Tibial nerve (tissue), 4 donors: Measurements from ENCODE around the gene ALG1L2. TPM values are rescaled to one million over a fixed set of nuclear protein-coding genes. Genes with fewer than 3 reads are reported as not detected.
"Not testable (repeated sequence)": the region's sequence is repeated elsewhere in the genome, so short reads cannot be mapped to it uniquely, and the experiment has no call there.

Experiments used
- DNase-seq, 2 donors: peaks; one replicate each; pipeline ENCODE4 v3.0.0-alpha.2; 2019; ENCODE audit warnings: low spot score in 2 of 2
- H3K27ac ChIP-seq, 4 donors: fragments of 200-600 bp; sonication (generic) in 3 of 4; one replicate each; pipeline ENCODE4 v1.5.1; 2017 to 2019; ENCODE audit warnings: mild to moderate bottlenecking in 1 of 4
- H3K27me3 ChIP-seq, 2 donors: fragments of 200-600 bp; sonication (generic) in 1 of 2; one replicate each; pipeline versions ENCODE4 v1.5.1 to v1.6.0; 2017 to 2019
- H3K36me3 ChIP-seq, 3 donors: fragments of 200-600 bp; sonication (generic); one replicate each; pipeline ENCODE4 v1.5.1; 2018 to 2019
- H3K4me1 ChIP-seq, 4 donors: fragments of 200-600 bp; sonication (generic) in 3 of 4; one replicate each; pipeline ENCODE4 v1.5.1; 2017 to 2019
- H3K4me3 ChIP-seq, 4 donors: fragments of 200-600 bp; sonication (generic) in 3 of 4; one replicate each; pipeline ENCODE4 v1.5.1; 2017 to 2019; ENCODE audit warnings: mild to moderate bottlenecking in 1 of 4, moderate library complexity in 1 of 4
- H3K9me3 ChIP-seq, 4 donors: fragments of 200-600 bp; sonication (generic) in 3 of 4; one replicate each; pipeline ENCODE4 v1.5.1; 2017 to 2019
- CTCF ChIP-seq, 5 experiments: fragments of 200-600 bp in 3 of 5; fragments of 450-650 bp in 2 of 5; sonication (generic) in 3 of 5; IDR thresholded peaks; one replicate each; pipeline ENCODE4 v1.5.1; 2016 to 2019; ENCODE audit warnings: antibody characterized with exemption in 5 of 5, mild to moderate bottlenecking in 3 of 5, moderate library complexity in 2 of 5
- EP300 ChIP-seq, 2 donors: sonication (generic); formaldehyde crosslinking; IDR thresholded peaks; one replicate each; pipeline ENCODE4 v1.6.1; 2017; ENCODE audit warnings: antibody characterized with exemption in 2 of 2, mild to moderate bottlenecking in 1 of 2
- POLR2A ChIP-seq, 2 donors: fragments of 450-650 bp; IDR thresholded peaks; one replicate each; pipeline ENCODE4 v1.6.1; 2017; ENCODE audit warnings: antibody characterized with exemption in 2 of 2, mild to moderate bottlenecking in 2 of 2, moderate library complexity in 2 of 2
- WGBS, 2 donors: methylation state at CpG; one replicate each; pipeline ENCODE4 v1.1.5; 2018; 5-methylcytosine and 5-hydroxymethylcytosine counted together
- total RNA-seq, 4 donors: library from RNA; depleted of rRNA; stranded (reverse); fragments of >200 nt; gene quantifications; one replicate each; pipeline ENCODE4 v1.1.0, GENCODE V29; 2016

Gene ALG1L2
- total RNA-seq, 4 donors from 2014 or later, result not detected

DNA sequence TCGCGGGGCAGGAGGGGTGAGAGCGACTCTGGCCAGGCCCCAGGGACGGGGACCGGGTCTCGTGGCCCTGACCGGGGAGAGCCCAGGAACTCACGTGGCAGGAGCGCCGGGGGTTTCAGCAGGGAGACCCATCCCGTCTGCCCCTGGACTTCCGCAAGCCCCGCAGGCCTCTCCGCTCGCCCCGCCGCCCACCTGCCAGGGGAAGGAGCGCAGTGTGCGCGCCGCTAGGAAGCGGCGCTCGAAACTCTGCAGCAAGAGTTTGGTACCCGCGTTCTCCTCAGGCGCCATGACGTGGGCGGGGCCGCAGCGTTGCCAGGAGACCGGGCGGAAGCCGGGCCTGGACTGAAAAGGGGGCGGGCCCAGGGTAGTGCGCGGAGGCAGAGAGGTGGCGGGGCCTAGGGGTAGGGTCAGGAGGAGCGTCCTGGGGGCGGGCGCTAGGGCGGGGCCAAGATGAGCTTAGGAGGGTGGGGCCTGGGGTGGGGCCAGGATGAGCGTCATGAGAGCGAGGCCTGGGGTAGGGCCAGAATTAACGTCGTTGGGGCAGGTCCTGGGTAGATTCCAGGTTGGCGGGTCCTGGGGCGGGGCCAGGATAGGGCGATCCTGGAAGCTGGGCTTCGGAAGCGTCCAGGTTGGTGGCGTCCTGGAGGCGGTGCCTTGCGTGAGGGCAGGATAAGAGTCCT is 29.7 kb downstream of the ALG1L2 start:
- TF ChIP-seq POLR2A (IDR thresholded peaks at IDR 0.05) (no peak), CTCF (IDR thresholded peaks at IDR 0.05) (no peak), EP300 (IDR thresholded peaks at IDR 0.05) (no peak)
- WGBS, 2 donors, result 0 to 2% methylated on average over 22 to 33 of the region's 54 CpGs
- H3K27ac ChIP-seq, result peak overlapping the region; percentile 2 to 91 (median 82)
- H3K36me3 ChIP-seq, result peaks cover 0 to 3% (median 0%) of the 10 kb centered on the region in 3 donors
- no peaks in the 10 kb centered on the region for H3K27me3 ChIP-seq
- DNase-seq, result peak; percentile 97
- peaks cover 0 to 17% (median 2%) of the 10 kb centered on the region in 4 donors for H3K4me1 ChIP-seq
- H3K9me3 ChIP-seq, result no peaks in the 10 kb centered on the region
- H3K4me3 ChIP-seq, result peak overlapping the region; percentile 44 to 82 (median 76)

DNA sequence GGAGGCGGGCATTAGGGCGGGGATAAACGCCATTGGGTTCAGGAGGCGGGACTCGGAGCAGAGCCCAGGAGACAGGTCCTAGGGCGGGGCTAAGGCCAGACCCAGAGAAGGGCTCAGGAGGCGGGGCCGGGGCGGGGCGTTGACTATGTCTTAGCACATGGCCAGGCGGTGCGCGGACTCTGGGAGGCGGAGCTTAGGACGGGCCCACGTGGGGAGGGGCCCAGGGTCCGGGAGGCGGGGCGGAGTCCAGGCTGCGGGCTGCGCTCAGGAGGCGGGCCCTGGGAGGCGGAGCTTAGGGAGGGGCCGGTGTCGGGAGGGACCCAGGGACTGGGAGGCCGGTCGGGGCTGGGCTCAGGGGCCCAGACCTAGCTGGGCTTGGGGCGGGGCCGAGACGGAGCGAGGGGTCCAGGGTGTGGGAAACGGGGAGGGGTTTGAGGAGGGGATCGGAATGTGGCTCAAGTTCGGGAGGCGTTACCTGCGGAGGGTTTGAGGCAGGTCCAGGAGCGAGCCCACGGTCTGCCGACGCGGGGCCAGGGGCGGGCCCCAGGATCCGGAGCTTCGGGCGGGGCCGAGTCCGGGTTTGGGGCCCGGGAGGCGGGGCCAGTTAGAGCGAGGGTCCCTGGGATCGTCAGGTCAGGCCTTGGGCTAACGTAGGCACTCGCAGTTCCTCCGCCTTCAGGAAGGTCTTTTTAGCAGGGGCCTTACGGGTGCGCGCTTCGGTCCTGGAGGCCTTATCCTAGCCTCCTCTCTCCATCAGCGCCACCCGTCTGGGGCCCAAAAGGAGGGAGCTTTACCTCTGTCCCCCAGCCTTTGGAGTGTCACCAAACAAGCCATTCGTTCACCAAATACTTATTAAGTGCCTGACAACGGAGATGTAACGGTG is 30.5 kb downstream of the ALG1L2 start:
- H3K27me3 ChIP-seq, H3K9me3 ChIP-seq, H3K36me3 ChIP-seq: not testable (repeated sequence)
- DNase-seq, result peak; percentile 99
- H3K4me3 ChIP-seq, result peak overlapping the region; percentile 59 to 82 (median 78)
- TF ChIP-seq POLR2A (IDR thresholded peaks at IDR 0.05), result peak in 1 of 2 donors; percentile 69
- TF ChIP-seq EP300 (IDR thresholded peaks at IDR 0.05), result peak in 1 of 2 donors; percentile 38
- peaks cover 0 to 17% (median 2%) of the 10 kb centered on the region in 4 donors for H3K4me1 ChIP-seq
- H3K27ac ChIP-seq, result peak overlapping the region; percentile 78 to 91 (median 88)
- WGBS, 2 donors, result 1 to 2% methylated on average over 24 to 29 of the region's 63 CpGs

GRCh38 chr3:130112748-130113073 is 31.1 kb downstream of the ALG1L2 start:
- Histone ChIP-seq H3K4me1 (peaks cover 0 to 17% (median 2%) of the 10 kb centered on the region in 4 donors), H3K4me3 (peak overlapping the region; percentile 59 to 82 (median 68)), H3K27ac (peak overlapping the region; percentile 78 to 91 (median 88))
- not testable (repeated sequence) for H3K27me3 ChIP-seq, H3K36me3 ChIP-seq, DNase-seq, H3K9me3 ChIP-seq
- 17 to 24% methylated on average over 7 of the region's 7 CpGs for WGBS, 2 donors

DNA sequence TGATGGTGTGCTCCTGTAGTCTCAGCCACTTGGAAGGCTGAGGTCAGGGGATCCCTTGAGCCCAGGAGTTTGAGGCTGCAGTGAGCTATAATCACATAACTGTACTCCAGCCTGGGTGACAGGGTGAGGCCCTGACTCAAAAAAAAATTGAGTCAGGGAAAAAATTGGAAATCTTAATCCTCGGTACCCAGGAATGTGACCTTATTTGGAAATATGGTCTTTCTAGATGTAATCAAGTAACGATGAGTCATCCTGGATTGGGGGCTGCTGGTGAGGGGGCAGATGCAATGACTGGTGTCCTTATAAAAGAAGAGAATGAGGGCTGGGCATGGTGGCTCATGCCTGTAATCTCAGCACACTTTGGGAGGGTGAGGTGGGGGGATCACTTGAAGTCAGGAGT is 33.8 kb downstream of the ALG1L2 start:
- H3K4me1 ChIP-seq, result peaks cover 0 to 11% (median 2%) of the 10 kb centered on the region in 4 donors
- DNase-seq, H3K9me3 ChIP-seq, H3K4me3 ChIP-seq, H3K27ac ChIP-seq, H3K27me3 ChIP-seq, H3K36me3 ChIP-seq: not testable (repeated sequence)
- 51 to 53% methylated on average over 2 of the region's 2 CpGs for WGBS, 2 donors

- no peak overlapping the region for H3K27ac ChIP-seq
- H3K36me3 ChIP-seq, result no peaks in the 10 kb centered on the region
- TF ChIP-seq EP300 (IDR thresholded peaks at IDR 0.05) (no peak), POLR2A (IDR thresholded peaks at IDR 0.05) (no peak), CTCF (IDR thresholded peaks at IDR 0.05) (no peak)
- H3K4me3 ChIP-seq, result no peak overlapping the region
- no peaks in the 10 kb centered on the region for H3K27me3 ChIP-seq
- no peaks in the 10 kb centered on the region for H3K4me1 ChIP-seq
- DNase-seq, result no peak
- no peaks in the 10 kb centered on the region for H3K9me3 ChIP-seq
Observed at GRCh38 chr3:130117933-130118332, 36.3 kb downstream of the ALG1L2 start.

- not testable (repeated sequence) for H3K4me1 ChIP-seq, H3K36me3 ChIP-seq, H3K27ac ChIP-seq, H3K4me3 ChIP-seq, H3K27me3 ChIP-seq, H3K9me3 ChIP-seq
- WGBS, 2 donors, result 35 to 40% methylated on average over 9 of the region's 9 CpGs
- peak in 1 of 2 donors; percentile 18 for DNase-seq
Observed at GRCh38 chr3:130119824-130120223, 38.2 kb downstream of the ALG1L2 start.

GRCh38 chr3:130120291-130120690 is 38.7 kb downstream of the ALG1L2 start:
- not testable (repeated sequence) for H3K9me3 ChIP-seq, H3K4me3 ChIP-seq, H3K27me3 ChIP-seq, H3K4me1 ChIP-seq, H3K27ac ChIP-seq, H3K36me3 ChIP-seq, DNase-seq
- WGBS, 2 donors, result 85 to 88% methylated on average over 3 of the region's 3 CpGs

DNA sequence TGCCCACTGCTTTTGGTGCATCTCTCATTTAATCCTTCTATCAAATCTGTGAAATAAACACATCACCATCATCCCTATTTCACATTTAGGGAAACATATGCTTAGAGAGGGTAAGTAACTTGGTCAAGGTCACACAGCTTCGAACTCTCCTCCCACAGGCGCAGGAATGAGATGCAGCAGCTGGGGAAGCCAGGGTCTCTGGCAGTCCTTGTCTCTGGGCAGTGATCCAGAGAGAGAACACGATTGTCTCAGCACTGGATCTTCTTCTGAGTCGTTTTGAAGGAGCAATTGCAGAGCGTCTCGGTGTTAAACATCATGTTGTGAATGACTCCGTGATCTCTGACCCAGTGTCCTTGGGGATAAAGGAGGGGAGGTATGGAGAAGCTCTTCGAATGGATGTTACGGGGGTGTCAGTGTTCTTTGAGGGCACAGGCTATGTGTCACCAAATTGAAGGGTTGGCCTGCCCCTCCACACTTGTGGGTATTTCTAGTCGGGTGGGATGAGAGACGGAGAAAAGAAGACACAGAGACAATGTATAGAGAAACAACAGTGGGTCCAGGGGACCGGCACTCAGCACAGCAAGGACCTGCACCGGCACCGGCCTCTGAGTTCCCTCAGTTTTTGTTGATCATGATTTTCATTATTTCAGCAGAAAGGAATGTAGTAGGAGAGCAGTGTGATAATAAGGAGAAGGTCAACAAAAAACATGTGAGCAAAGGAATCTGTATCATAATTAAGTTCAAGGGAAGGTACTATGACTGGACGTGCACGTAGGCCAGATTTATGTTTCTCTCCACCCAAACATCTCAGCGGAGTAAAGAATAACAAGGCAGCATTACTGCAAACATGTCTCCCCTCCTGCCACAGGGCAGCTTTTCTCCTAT is 41.5 kb downstream of the ALG1L2 start:
- 40 to 44% methylated on average over 17 of the region's 17 CpGs for WGBS, 2 donors
- H3K27me3 ChIP-seq, H3K27ac ChIP-seq, H3K4me1 ChIP-seq, H3K36me3 ChIP-seq, H3K4me3 ChIP-seq, H3K9me3 ChIP-seq, DNase-seq: not testable (repeated sequence)

GRCh38 chr3:130125406-130125805 is 43.8 kb downstream of the ALG1L2 start:
- not testable (repeated sequence) for H3K9me3 ChIP-seq, H3K27me3 ChIP-seq, H3K4me1 ChIP-seq, H3K4me3 ChIP-seq, H3K27ac ChIP-seq, DNase-seq, H3K36me3 ChIP-seq
- 74 to 86% methylated on average over 2 of the region's 2 CpGs for WGBS, 2 donors

- not testable (repeated sequence) for H3K4me1 ChIP-seq, DNase-seq, H3K4me3 ChIP-seq, H3K36me3 ChIP-seq, H3K27me3 ChIP-seq, H3K9me3 ChIP-seq
- H3K27ac ChIP-seq, result peak overlapping the region in 1 of 4 donors; percentile 19
- WGBS, 2 donors, result 54 to 61% methylated on average over 7 of the region's 7 CpGs
Observed at GRCh38 chr3:130136337-130136736, 54.7 kb downstream of the ALG1L2 start.
